Measurements from ENCODE around the gene USP40. TPM values are rescaled to one million over a fixed set of nuclear protein-coding genes. Genes with fewer than 3 reads are reported as not detected.
"Not testable (repeated sequence)": the region's sequence is repeated elsewhere in the genome, so short reads cannot be mapped to it uniquely, and the experiment has no call there.

USP40 gene, protein sequence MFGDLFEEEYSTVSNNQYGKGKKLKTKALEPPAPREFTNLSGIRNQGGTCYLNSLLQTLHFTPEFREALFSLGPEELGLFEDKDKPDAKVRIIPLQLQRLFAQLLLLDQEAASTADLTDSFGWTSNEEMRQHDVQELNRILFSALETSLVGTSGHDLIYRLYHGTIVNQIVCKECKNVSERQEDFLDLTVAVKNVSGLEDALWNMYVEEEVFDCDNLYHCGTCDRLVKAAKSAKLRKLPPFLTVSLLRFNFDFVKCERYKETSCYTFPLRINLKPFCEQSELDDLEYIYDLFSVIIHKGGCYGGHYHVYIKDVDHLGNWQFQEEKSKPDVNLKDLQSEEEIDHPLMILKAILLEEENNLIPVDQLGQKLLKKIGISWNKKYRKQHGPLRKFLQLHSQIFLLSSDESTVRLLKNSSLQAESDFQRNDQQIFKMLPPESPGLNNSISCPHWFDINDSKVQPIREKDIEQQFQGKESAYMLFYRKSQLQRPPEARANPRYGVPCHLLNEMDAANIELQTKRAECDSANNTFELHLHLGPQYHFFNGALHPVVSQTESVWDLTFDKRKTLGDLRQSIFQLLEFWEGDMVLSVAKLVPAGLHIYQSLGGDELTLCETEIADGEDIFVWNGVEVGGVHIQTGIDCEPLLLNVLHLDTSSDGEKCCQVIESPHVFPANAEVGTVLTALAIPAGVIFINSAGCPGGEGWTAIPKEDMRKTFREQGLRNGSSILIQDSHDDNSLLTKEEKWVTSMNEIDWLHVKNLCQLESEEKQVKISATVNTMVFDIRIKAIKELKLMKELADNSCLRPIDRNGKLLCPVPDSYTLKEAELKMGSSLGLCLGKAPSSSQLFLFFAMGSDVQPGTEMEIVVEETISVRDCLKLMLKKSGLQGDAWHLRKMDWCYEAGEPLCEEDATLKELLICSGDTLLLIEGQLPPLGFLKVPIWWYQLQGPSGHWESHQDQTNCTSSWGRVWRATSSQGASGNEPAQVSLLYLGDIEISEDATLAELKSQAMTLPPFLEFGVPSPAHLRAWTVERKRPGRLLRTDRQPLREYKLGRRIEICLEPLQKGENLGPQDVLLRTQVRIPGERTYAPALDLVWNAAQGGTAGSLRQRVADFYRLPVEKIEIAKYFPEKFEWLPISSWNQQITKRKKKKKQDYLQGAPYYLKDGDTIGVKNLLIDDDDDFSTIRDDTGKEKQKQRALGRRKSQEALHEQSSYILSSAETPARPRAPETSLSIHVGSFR
- total RNA-seq (10 to 100 TPM; 19.7 to 19.9 TPM), polyA plus RNA-seq (1 to 10 TPM; 6.0 to 9.4 (median 6.2) TPM), total RNA-seq (18.3 to 37.7 (median 32.9) reads per million in 6 experiments)

DNA sequence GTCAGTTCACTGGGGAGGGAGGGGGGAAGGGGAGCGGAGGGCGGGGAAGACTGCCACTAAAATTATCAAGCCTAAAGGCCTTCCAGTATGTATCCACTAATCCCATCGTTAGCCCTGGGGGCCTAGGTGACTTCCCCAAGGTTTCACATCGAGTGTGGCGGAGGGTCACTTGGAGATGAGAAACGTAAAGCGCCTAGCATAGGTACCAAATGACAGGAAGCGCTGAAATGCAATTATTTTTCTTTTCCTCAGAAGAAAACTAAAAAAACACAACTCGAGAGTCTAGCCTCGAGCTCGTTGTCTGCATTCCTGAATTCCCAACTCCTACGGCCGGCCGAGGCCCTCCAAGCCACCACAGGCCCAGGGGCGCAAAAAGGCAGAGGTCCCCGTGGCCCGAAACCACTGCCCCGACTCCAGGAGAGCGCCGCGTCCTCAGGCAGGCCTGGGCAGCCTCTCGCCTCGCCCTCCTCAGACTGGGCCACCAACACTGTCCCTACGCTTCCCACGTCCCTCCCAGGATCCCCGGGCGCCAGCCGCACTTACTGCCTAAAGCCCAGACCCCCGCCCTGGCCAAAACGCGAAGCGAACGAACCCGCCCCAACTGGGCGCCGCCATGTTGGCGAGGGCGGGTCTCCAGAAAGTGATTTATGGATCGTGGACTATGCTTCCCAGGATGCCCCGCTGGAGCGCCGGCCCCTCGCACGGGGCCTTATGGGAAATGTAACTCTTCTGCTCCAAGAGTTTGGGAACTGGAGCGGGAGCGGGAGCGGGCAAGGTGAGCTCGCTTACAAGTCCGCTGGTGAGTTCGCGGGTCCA is at the start of gene USP40:
Gene USP40, minus strand, starts transcription at position 642 of the 816 bp plus-strand sequence. CDS start 1,228 bp downstream, outside the sequence.
- H3K9me3 Mint-ChIP-seq: no peaks in the 10 kb centered on the region
- H3K36me3 Mint-ChIP-seq: peaks cover 0 to 7% (median 5%) of the 10 kb centered on the region in 3 donors
- DNase-seq (peak; percentile 16 to 71 (median 44)), ATAC-seq (peak; percentile 83 to 86)
- peaks cover 0 to 2% (median 0%) of the 10 kb centered on the region in 5 donors for H3K27me3 Mint-ChIP-seq
- H3K27ac Mint-ChIP-seq: peak within 1 kb of the TSS; percentile 89 to 98 (median 96)
- peak within 1 kb of the TSS; percentile 90 to 98 (median 96) for H3K4me3 Mint-ChIP-seq
- POLR2A ChIA-PET: interaction anchor here (0.7 to 1.8 kb wide), 6 partner anchors 9 to 298 kb away, joined by 3 to 9 read pairs (median 4); no protein-coding TSS in a partner anchor
- peaks cover 8 to 22% (median 14%) of the 10 kb centered on the region in 4 donors for H3K4me1 Mint-ChIP-seq

GRCh38 chr2:233611284-233611683 is 44.7 kb upstream of the USP40 start:
- no peak overlapping the region for H3K27ac Mint-ChIP-seq
- DNase-seq: no peak
- POLR2A ChIA-PET: no interaction called here
- H3K9me3 Mint-ChIP-seq: peaks cover 10 to 55% (median 33%) of the 10 kb centered on the region in 9 donors
- no peaks in the 10 kb centered on the region for H3K4me1 Mint-ChIP-seq
- peaks cover 0 to 25% (median 5%) of the 10 kb centered on the region in 3 donors for H3K36me3 Mint-ChIP-seq
- ATAC-seq: no peak
- H3K4me3 Mint-ChIP-seq: no peak overlapping the region
- peaks cover 9 to 33% (median 20%) of the 10 kb centered on the region in 5 donors for H3K27me3 Mint-ChIP-seq

DNA sequence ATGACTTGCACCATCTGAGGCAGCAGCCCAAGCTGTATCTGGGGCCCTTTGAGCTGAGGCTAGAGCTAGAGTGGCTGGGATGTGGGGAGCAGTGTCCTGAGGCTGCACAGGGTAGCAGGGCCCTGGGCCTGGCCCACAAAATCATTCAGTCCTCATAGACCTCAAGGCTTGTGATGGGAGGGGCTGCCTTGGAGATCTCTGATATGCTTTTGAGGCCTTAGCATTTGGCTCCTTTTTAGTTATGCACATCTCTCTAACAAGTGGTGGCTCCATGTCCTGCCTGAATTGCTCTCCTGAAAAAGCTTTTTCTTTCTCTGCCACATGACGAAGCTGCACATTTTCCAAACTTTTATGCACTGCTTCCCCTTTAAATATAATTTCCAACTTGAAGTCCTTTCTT is 39.1 kb upstream of the USP40 start:
- Mint-ChIP-seq H3K36me3 (peaks cover 0 to 22% (median 2%) of the 10 kb centered on the region in 3 donors), H3K4me1 (no peaks in the 10 kb centered on the region), H3K27me3 (peaks cover 2 to 21% (median 16%) of the 10 kb centered on the region in 5 donors), H3K4me3 (no peak overlapping the region), H3K9me3 (peaks cover 3 to 23% (median 6%) of the 10 kb centered on the region in 9 donors), H3K27ac (no peak overlapping the region)
- DNase-seq (no peak), ATAC-seq (no peak)
- POLR2A ChIA-PET: no interaction called here

- H3K36me3 Mint-ChIP-seq: peaks cover 0 to 17% (median 0%) of the 10 kb centered on the region in 3 donors
- POLR2A ChIA-PET: no interaction called here
- DNase-seq (no peak), ATAC-seq (no peak)
- H3K27me3 Mint-ChIP-seq: peaks cover 2 to 26% (median 23%) of the 10 kb centered on the region in 5 donors
- H3K4me1 Mint-ChIP-seq: no peaks in the 10 kb centered on the region
- peaks cover 0 to 21% (median 2%) of the 10 kb centered on the region in 9 donors for H3K9me3 Mint-ChIP-seq
- H3K27ac Mint-ChIP-seq: no peak overlapping the region
- no peak overlapping the region for H3K4me3 Mint-ChIP-seq
Observed at GRCh38 chr2:233604826-233605225, 38.2 kb upstream of the USP40 start.

DNA sequence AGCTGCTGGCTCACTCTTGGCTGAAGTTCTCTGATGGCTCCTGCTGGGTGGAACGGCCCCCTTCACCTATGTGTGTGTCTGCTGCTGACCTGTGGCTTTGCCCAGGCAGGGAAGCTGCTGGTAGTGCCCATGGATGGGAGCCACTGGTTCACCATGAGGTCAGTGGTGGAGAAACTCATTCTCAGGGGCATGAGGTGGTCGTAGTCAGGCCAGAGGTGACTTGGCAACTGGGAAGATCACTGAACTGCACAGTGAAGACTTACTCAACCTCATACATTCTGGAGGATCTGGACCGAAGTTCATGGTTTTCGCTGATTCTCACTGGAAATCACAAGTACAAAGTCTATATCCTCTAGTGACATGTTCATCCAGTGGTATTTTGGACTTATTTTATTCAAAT is 36.9 kb upstream of the USP40 start:
- DNase-seq (no peak), ATAC-seq (no peak)
- Mint-ChIP-seq H3K4me1 (no peaks in the 10 kb centered on the region), H3K9me3 (peaks cover 0 to 21% (median 2%) of the 10 kb centered on the region in 9 donors), H3K27ac (no peak overlapping the region), H3K27me3 (peaks cover 2 to 26% (median 25%) of the 10 kb centered on the region in 5 donors), H3K36me3 (peaks cover 0 to 17% (median 0%) of the 10 kb centered on the region in 3 donors), H3K4me3 (no peak overlapping the region)
- POLR2A ChIA-PET: no interaction called here

DNA sequence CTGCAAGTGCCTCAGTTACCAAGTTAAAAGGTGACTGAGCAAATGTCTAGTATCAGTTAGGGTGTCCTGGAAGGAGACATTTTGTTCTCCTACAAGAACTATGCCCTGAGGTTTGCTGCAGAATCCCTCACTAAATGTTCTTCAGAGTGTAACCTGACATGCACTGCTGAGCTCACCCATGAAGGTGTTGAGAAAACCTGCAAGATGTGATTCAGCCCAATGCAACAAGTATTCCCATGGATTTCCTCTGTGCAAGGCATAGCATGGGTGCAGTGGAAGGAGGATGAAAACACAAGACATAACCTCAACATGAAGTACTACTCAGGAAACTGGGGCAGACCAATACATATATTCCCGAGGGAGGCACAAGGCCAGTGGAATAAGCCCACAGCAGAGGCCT is 35.5 kb upstream of the USP40 start:
- Mint-ChIP-seq H3K36me3 (peaks cover 0 to 17% (median 0%) of the 10 kb centered on the region in 3 donors), H3K27ac (no peak overlapping the region), H3K27me3 (peaks cover 2 to 26% (median 25%) of the 10 kb centered on the region in 5 donors), H3K4me1 (no peaks in the 10 kb centered on the region), H3K4me3 (no peak overlapping the region), H3K9me3 (peaks cover 0 to 21% (median 2%) of the 10 kb centered on the region in 9 donors)
- ATAC-seq (no peak), DNase-seq (no peak)
- POLR2A ChIA-PET: no interaction called here

GRCh38 chr2:233600386-233600785 is 33.8 kb upstream of the USP40 start:
- Mint-ChIP-seq H3K4me1 (no peaks in the 10 kb centered on the region), H3K9me3 (peaks cover 0 to 21% (median 2%) of the 10 kb centered on the region in 9 donors), H3K4me3 (no peak overlapping the region), H3K36me3 (peaks cover 0 to 17% (median 0%) of the 10 kb centered on the region in 3 donors), H3K27ac (no peak overlapping the region), H3K27me3 (peaks cover 2 to 26% (median 16%) of the 10 kb centered on the region in 5 donors)
- no peak for DNase-seq
- no peak for ATAC-seq
- POLR2A ChIA-PET: no interaction called here

DNA sequence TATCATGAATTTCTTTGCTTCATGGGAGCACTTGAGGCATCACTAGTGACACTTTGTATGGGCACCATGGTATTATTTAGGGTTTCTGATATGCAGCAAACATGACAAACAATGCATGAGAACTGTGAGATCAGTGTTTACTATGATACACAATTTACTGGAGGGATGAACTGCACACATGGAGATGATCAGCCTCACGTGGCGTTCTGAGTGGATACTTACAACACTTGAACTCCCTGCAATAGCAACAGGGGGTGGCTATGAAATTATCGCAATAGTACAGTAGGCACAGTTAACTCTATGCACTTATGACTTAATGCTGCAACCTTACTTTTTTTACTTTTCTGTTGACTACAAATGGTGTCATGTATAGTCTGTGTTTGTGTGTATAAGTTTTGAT is 32.4 kb upstream of the USP40 start:
- POLR2A ChIA-PET: no interaction called here
- DNase-seq (no peak), ATAC-seq (no peak)
- Mint-ChIP-seq H3K4me1 (peaks cover 0 to 1% (median 0%) of the 10 kb centered on the region in 4 donors), H3K36me3 (peaks cover 0 to 17% (median 0%) of the 10 kb centered on the region in 3 donors), H3K9me3 (peaks cover 0 to 19% (median 2%) of the 10 kb centered on the region in 9 donors), H3K27me3 (peaks cover 0 to 27% (median 22%) of the 10 kb centered on the region in 5 donors), H3K27ac (no peak overlapping the region), H3K4me3 (no peak overlapping the region)

DNA sequence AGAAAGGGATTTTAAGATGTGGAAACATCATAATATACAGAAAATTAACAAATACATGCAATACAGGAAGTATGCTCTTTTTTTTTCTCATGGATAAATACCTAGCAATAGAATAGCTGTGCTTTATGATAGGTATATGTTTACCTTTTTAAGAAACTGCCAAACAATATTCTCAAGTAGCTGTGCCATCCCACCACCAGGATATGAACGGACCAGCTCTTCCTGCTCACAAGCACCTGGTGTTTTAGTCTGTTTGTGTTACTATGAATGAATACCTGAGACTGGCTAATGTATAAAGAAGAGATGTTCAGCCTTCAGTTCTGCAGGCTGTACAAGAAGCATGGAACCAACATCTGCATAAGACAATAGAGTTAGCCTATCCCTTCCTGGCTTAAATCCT is 30.9 kb upstream of the USP40 start:
- H3K9me3 Mint-ChIP-seq: peaks cover 0 to 5% (median 0%) of the 10 kb centered on the region in 9 donors
- no peak for DNase-seq
- no peak for ATAC-seq
- peaks cover 0 to 23% (median 19%) of the 10 kb centered on the region in 5 donors for H3K27me3 Mint-ChIP-seq
- H3K27ac Mint-ChIP-seq: no peak overlapping the region
- peaks cover 0 to 2% (median 0%) of the 10 kb centered on the region in 4 donors for H3K4me1 Mint-ChIP-seq
- POLR2A ChIA-PET: no interaction called here
- no peak overlapping the region for H3K4me3 Mint-ChIP-seq
- H3K36me3 Mint-ChIP-seq: peaks cover 0 to 6% (median 0%) of the 10 kb centered on the region in 3 donors

- no peaks in the 10 kb centered on the region for H3K9me3 Mint-ChIP-seq
- ATAC-seq (no peak), DNase-seq (no peak)
- H3K27ac Mint-ChIP-seq: no peak overlapping the region
- H3K4me1 Mint-ChIP-seq: peaks cover 0 to 2% (median 0%) of the 10 kb centered on the region in 4 donors
- no peak overlapping the region for H3K4me3 Mint-ChIP-seq
- POLR2A ChIA-PET: no interaction called here
- no peaks in the 10 kb centered on the region for H3K36me3 Mint-ChIP-seq
- H3K27me3 Mint-ChIP-seq: peaks cover 0 to 6% (median 4%) of the 10 kb centered on the region in 5 donors
Observed at GRCh38 chr2:233593201-233593600, 26.6 kb upstream of the USP40 start.

- H3K36me3 Mint-ChIP-seq, POLR2A ChIA-PET, H3K4me3 Mint-ChIP-seq, H3K9me3 Mint-ChIP-seq, H3K27me3 Mint-ChIP-seq, H3K27ac Mint-ChIP-seq, ATAC-seq, DNase-seq, H3K4me1 Mint-ChIP-seq: not testable (repeated sequence)
Observed at GRCh38 chr2:233592706-233593105, 26.1 kb upstream of the USP40 start.

All from naive thymus-derived CD8-positive, alpha-beta T cell (primary cell).